ENCODE measurements around the gene GEN1.

GEN1 gene

GRCh38 chr2:17793803-17794354 lies 39.9 kb downstream of the GEN1 start:
- no peak overlapping the region for H2AK5ac ChIP-seq (ENCODE audit: low read length)
- H4K5ac ChIP-seq (ENCODE audit: low read length) = no peak overlapping the region
- no peak overlapping the region for H2BK120ac ChIP-seq (ENCODE audit: low read depth, low read length)
- no peak for DNase-seq
- no peak overlapping the region for H3K18ac ChIP-seq (ENCODE audit: low read length)
- peaks cover 11% of the 10 kb centered on the region for H3K4me1 ChIP-seq (ENCODE audit: control insufficient read depth, low read depth, low read length)
- H3K79me1 ChIP-seq (ENCODE audit: low read length) = no peaks in the 10 kb centered on the region
- H3K27me3 ChIP-seq (ENCODE audit: insufficient read depth, low read length, poor library complexity) = no peaks in the 10 kb centered on the region
- no peak overlapping the region for H2BK5ac ChIP-seq (ENCODE audit: low read length)
- H3K56ac ChIP-seq (ENCODE audit: low read length) = no peak overlapping the region
- H3K23ac ChIP-seq (ENCODE audit: low read length) = no peak overlapping the region
- H3K4ac ChIP-seq (ENCODE audit: low read depth, low read length) = no peak overlapping the region
- H3K4me3 ChIP-seq (ENCODE audit: low read length) = no peak overlapping the region
- WGBS (ENCODE audit: extremely low coverage, insufficient coverage, low lambda C conversion rate) = no CpG with 5 or more reads among the region's 6 CpGs
- no peak overlapping the region for H2BK15ac ChIP-seq (replicated peaks; ENCODE audit: low read depth)
- H3K4me2 ChIP-seq (ENCODE audit: low read length) = no peak overlapping the region
- no peak overlapping the region for H3K27ac ChIP-seq (ENCODE audit: low read depth, low read length)
- H4K8ac ChIP-seq (ENCODE audit: low read depth, low read length) = no peak overlapping the region
- H3K9ac ChIP-seq (ENCODE audit: low read length) = no peak overlapping the region
- H3K79me2 ChIP-seq (ENCODE audit: control insufficient read depth, insufficient read depth, low read length) = no peaks in the 10 kb centered on the region
- no peaks in the 10 kb centered on the region for H3K36me3 ChIP-seq (ENCODE audit: control insufficient read depth, insufficient read depth, low read length)

- no peaks in the 10 kb centered on the region for H3K36me3 ChIP-seq (ENCODE audit: control insufficient read depth, insufficient read depth, low read length)
- H4K5ac ChIP-seq (ENCODE audit: low read length) = no peak overlapping the region
- no CpG with 5 or more reads among the region's 5 CpGs for WGBS (ENCODE audit: extremely low coverage, insufficient coverage, low lambda C conversion rate)
- no peak overlapping the region for H3K23ac ChIP-seq (ENCODE audit: low read length)
- H3K79me1 ChIP-seq (ENCODE audit: low read length) = no peaks in the 10 kb centered on the region
- no peak overlapping the region for H3K27ac ChIP-seq (ENCODE audit: low read depth, low read length)
- no peak overlapping the region for H2BK120ac ChIP-seq (ENCODE audit: low read depth, low read length)
- no peak overlapping the region for H2BK5ac ChIP-seq (ENCODE audit: low read length)
- no peak overlapping the region for H3K4me2 ChIP-seq (ENCODE audit: low read length)
- no peak overlapping the region for H2AK5ac ChIP-seq (ENCODE audit: low read length)
- no peaks in the 10 kb centered on the region for H3K27me3 ChIP-seq (ENCODE audit: insufficient read depth, low read length, poor library complexity)
- no peak overlapping the region for H3K18ac ChIP-seq (ENCODE audit: low read length)
- no peak overlapping the region for H3K4ac ChIP-seq (ENCODE audit: low read depth, low read length)
- H3K79me2 ChIP-seq (ENCODE audit: control insufficient read depth, insufficient read depth, low read length) = no peaks in the 10 kb centered on the region
- H2BK15ac ChIP-seq (replicated peaks; ENCODE audit: low read depth) = no peak overlapping the region
- DNase-seq = no peak
- no peak overlapping the region for H3K9ac ChIP-seq (ENCODE audit: low read length)
- peaks cover 11% of the 10 kb centered on the region for H3K4me1 ChIP-seq (ENCODE audit: control insufficient read depth, low read depth, low read length)
- H4K8ac ChIP-seq (ENCODE audit: low read depth, low read length) = no peak overlapping the region
- no peak overlapping the region for H3K56ac ChIP-seq (ENCODE audit: low read length)
- no peak overlapping the region for H3K4me3 ChIP-seq (ENCODE audit: low read length)
These were observed 41.4 kb downstream of the GEN1 start for GRCh38 chr2:17795309-17795708.

GRCh38 chr2:17798338-17798737 lies 44.4 kb downstream of the GEN1 start:
- Histone ChIP-seq H3K27me3 (ENCODE audit: insufficient read depth, low read length, poor library complexity) (no peaks in the 10 kb centered on the region), H2BK5ac (ENCODE audit: low read length) (no peak overlapping the region), H3K9ac (ENCODE audit: low read length) (no peak overlapping the region), H3K79me1 (ENCODE audit: low read length) (no peaks in the 10 kb centered on the region), H4K8ac (ENCODE audit: low read depth, low read length) (no peak overlapping the region), H3K79me2 (ENCODE audit: control insufficient read depth, insufficient read depth, low read length) (no peaks in the 10 kb centered on the region), H2BK120ac (ENCODE audit: low read depth, low read length) (no peak overlapping the region), H3K23ac (ENCODE audit: low read length) (no peak overlapping the region), H3K4me3 (ENCODE audit: low read length) (no peak overlapping the region), H4K5ac (ENCODE audit: low read length) (no peak overlapping the region), H3K4me2 (ENCODE audit: low read length) (no peak overlapping the region), H3K18ac (ENCODE audit: low read length) (no peak overlapping the region), H2AK5ac (ENCODE audit: low read length) (no peak overlapping the region), H3K4me1 (ENCODE audit: control insufficient read depth, low read depth, low read length) (no peaks in the 10 kb centered on the region), H3K36me3 (ENCODE audit: control insufficient read depth, insufficient read depth, low read length) (no peaks in the 10 kb centered on the region), H2BK15ac (replicated peaks; ENCODE audit: low read depth) (no peak overlapping the region), H3K4ac (ENCODE audit: low read depth, low read length) (no peak overlapping the region), H3K27ac (ENCODE audit: low read depth, low read length) (no peak overlapping the region), H3K56ac (ENCODE audit: low read length) (no peak overlapping the region)
- WGBS (ENCODE audit: extremely low coverage, insufficient coverage, low lambda C conversion rate) = no CpG with 5 or more reads among the region's 4 CpGs
- DNase-seq = no peak

- Histone ChIP-seq H4K8ac (ENCODE audit: low read depth, low read length) (no peak overlapping the region), H3K56ac (ENCODE audit: low read length) (no peak overlapping the region), H3K36me3 (ENCODE audit: control insufficient read depth, insufficient read depth, low read length) (no peaks in the 10 kb centered on the region), H2BK15ac (replicated peaks; ENCODE audit: low read depth) (no peak overlapping the region), H2BK120ac (ENCODE audit: low read depth, low read length) (no peak overlapping the region), H3K27me3 (ENCODE audit: insufficient read depth, low read length, poor library complexity) (no peaks in the 10 kb centered on the region), H3K27ac (ENCODE audit: low read depth, low read length) (no peak overlapping the region), H4K5ac (ENCODE audit: low read length) (no peak overlapping the region), H2AK5ac (ENCODE audit: low read length) (no peak overlapping the region), H3K9ac (ENCODE audit: low read length) (no peak overlapping the region), H3K4me1 (ENCODE audit: control insufficient read depth, low read depth, low read length) (no peaks in the 10 kb centered on the region), H3K4me3 (ENCODE audit: low read length) (no peak overlapping the region), H3K79me2 (ENCODE audit: control insufficient read depth, insufficient read depth, low read length) (no peaks in the 10 kb centered on the region), H3K23ac (ENCODE audit: low read length) (no peak overlapping the region), H3K79me1 (ENCODE audit: low read length) (no peaks in the 10 kb centered on the region), H2BK5ac (ENCODE audit: low read length) (no peak overlapping the region), H3K4ac (ENCODE audit: low read depth, low read length) (no peak overlapping the region), H3K4me2 (ENCODE audit: low read length) (no peak overlapping the region), H3K18ac (ENCODE audit: low read length) (no peak overlapping the region)
- DNase-seq = no peak
- no CpG with 5 or more reads among the region's 7 CpGs for WGBS (ENCODE audit: extremely low coverage, insufficient coverage, low lambda C conversion rate)
These were observed 45.6 kb downstream of the GEN1 start for GRCh38 chr2:17799301-17800120.

GRCh38 chr2:17800219-17800618 lies 46.3 kb downstream of the GEN1 start:
- H2BK5ac ChIP-seq (ENCODE audit: low read length) = no peak overlapping the region
- no CpG with 5 or more reads among the region's 5 CpGs for WGBS (ENCODE audit: extremely low coverage, insufficient coverage, low lambda C conversion rate)
- H3K18ac ChIP-seq (ENCODE audit: low read length) = no peak overlapping the region
- H3K4me1 ChIP-seq (ENCODE audit: control insufficient read depth, low read depth, low read length) = no peaks in the 10 kb centered on the region
- H3K9ac ChIP-seq (ENCODE audit: low read length) = no peak overlapping the region
- no peak overlapping the region for H3K23ac ChIP-seq (ENCODE audit: low read length)
- H3K4ac ChIP-seq (ENCODE audit: low read depth, low read length) = no peak overlapping the region
- H4K8ac ChIP-seq (ENCODE audit: low read depth, low read length) = no peak overlapping the region
- no peak overlapping the region for H3K4me2 ChIP-seq (ENCODE audit: low read length)
- H3K36me3 ChIP-seq (ENCODE audit: control insufficient read depth, insufficient read depth, low read length) = no peaks in the 10 kb centered on the region
- no peak overlapping the region for H3K56ac ChIP-seq (ENCODE audit: low read length)
- H2BK120ac ChIP-seq (ENCODE audit: low read depth, low read length) = no peak overlapping the region
- no peak overlapping the region for H4K5ac ChIP-seq (ENCODE audit: low read length)
- H3K79me2 ChIP-seq (ENCODE audit: control insufficient read depth, insufficient read depth, low read length) = no peaks in the 10 kb centered on the region
- no peak overlapping the region for H2AK5ac ChIP-seq (ENCODE audit: low read length)
- H3K27me3 ChIP-seq (ENCODE audit: insufficient read depth, low read length, poor library complexity) = no peaks in the 10 kb centered on the region
- no peaks in the 10 kb centered on the region for H3K79me1 ChIP-seq (ENCODE audit: low read length)
- H3K4me3 ChIP-seq (ENCODE audit: low read length) = no peak overlapping the region
- no peak overlapping the region for H2BK15ac ChIP-seq (replicated peaks; ENCODE audit: low read depth)
- no peak for DNase-seq
- no peak overlapping the region for H3K27ac ChIP-seq (ENCODE audit: low read depth, low read length)

Data from mesendoderm (in vitro differentiated cells).